ENCODE data around the gene PFN3.

GRCh38 chr5:177382423-177383029, 17.9 kb downstream of the PFN3 start:
- TF ChIP-seq EP300 (IDR thresholded peaks at IDR 0.05) (no peak), POLR2AphosphoS5 (IDR thresholded peaks at IDR 0.05) (peak; percentile 28), POLR2A (IDR thresholded peaks at IDR 0.05) (no peak)

Measured in gastroesophageal sphincter (tissue), 2 donors.